GM18873 (cell line): ENCODE data around the gene CUL7.
"Not testable (repeated sequence)": the region's sequence is repeated elsewhere in the genome, so short reads cannot be mapped to it uniquely, and the experiment has no call there.

Experiments
- ATAC-seq: cut with Tn5 transposase; IDR thresholded peaks from one replicate; pipeline ENCODE4 v1.9.1; 2021; ENCODE audit warnings: mild to moderate bottlenecking, moderate library complexity, moderate number of reproducible peaks; ENCODE audit not compliant: unreplicated experiment, low FRiP score

Gene CUL7

DNA sequence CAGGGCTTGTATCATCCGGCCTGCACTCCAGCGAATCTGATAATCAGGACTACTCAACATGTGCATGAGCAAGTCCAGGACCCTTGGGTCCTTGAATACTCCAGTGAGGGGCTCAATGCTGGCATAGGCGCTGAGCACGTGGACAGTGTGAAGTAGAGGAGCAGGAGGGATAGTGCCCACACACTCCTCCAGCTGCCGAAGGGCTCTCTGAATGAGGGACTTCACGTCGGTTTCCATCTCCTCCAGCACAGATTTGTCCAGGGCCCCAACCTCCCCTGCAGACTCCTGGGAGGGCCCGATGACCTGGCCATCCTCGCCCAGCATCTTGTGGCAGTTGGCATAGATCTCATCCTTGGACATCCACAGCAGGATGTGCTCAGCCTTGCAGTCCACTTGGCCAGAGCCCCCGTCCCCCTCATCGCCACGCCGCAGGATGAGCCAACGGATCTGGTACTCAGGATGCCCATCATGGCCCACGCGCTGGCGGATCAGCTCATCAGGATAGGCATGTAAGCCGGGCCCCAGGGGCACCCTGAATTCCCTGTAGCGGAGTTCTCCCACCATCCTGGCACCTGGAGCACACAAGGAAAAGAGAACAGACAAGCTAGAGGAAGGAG, 1.3 kb downstream of the CUL7 start:
- ATAC-seq, result no peak

DNA sequence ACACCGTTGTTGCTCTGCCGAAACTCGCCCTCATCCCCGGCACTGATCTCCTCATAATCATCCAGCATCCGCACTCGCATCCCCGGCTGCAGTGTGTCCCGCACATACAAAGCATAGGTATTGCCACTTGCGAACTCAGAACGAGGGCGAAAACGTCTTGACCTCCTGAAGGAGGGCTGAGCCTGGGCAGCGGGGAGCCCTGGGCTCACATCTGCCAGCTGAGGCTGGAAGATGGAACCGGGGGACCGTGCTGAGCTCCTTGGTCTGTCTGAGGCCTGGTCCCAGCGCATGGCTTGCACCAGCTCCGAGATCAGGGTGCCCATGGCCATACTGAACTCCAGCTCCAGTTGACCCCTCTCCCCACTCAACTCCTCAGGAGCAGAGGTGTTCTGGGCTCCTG, 2.7 kb downstream of the CUL7 start:
- no peak for ATAC-seq

DNA sequence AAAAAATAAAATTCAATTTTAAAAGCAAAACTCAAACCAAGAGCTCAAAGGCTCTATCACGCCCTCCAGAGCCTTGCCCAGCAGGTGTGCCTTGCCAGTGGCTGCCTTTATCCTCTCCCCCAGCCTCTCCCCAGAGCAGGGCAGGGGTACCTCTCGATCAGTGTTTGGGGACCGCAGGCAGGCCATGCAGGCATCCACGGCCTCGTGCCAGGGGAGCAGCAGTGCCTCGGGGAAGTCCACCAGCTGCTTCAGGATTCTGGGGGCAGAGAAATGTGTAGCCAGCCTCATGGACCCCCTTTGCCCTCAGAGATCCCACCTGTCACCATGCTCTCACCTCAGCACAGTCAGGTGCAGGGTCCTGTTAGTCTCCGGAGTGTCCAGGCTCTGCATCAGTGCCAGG, 5.7 kb downstream of the CUL7 start:
- no peak for ATAC-seq

DNA sequence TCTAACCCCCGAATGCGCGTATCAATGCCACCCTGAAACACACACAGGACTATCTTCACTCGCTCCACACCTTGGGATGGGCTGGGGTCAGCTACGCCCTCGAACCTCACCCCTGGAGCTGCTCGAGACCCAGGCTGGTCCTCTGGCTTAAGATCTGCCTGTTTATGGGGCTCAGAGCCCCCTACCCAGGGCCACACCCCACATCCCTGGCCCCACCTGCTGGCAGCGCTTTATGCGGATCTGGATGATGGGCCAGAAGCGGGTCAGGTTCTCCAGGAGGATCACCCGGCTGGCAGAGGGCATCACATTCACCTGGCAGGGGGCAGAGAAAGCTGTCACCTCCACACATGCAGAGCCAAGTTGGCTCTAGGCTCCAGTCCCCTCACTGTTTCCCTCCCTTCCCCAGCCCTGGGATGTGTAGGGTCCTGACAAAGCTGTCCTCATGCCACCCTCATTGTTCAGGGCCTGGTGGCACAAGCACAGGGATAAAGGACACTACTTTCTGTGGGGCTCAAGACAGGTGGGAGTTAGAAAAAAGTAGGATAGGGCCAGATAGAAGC, 8.2 kb downstream of the CUL7 start:
- no peak for ATAC-seq

DNA sequence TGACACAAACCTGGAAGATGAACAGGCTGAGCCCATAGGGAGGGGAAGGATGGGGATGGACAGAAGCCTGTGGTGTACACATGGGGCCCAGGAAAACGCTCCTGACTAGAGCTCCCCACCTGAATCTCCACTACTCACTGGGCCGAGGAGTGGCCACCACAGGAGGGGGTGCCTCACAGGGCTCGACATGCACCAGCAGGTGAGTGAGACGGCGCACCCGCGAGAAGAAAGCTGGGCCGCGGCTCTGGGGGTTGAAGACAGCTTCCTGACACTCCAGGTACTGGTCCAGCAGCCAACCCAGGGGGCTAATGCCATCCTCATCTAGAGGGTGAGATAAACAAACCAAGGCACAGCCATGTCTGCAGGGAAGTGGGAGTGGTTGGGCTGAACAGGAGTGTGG, 10.3 kb downstream of the CUL7 start:
- no peak for ATAC-seq

DNA sequence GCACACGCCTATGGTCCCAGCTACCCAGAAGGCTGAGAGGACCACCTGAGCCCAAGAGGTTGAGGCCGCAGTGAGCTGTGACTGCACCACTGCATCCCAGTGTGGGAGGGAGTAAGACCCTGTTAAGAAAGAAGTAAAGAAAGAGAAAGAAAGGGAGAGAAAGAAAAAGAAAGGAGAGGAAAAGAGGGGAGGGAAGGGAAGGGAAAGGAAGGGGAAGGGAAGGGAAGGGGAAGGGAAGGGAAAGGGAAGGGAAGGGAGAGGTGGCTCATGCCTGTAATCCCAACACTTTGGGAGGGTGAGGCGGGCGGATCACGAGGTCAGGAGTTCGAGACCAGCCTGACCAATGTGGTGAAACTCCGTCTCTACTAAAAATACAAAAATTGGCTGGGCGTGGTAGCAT, 12.2 kb downstream of the CUL7 start:
- not testable (repeated sequence) for ATAC-seq

DNA sequence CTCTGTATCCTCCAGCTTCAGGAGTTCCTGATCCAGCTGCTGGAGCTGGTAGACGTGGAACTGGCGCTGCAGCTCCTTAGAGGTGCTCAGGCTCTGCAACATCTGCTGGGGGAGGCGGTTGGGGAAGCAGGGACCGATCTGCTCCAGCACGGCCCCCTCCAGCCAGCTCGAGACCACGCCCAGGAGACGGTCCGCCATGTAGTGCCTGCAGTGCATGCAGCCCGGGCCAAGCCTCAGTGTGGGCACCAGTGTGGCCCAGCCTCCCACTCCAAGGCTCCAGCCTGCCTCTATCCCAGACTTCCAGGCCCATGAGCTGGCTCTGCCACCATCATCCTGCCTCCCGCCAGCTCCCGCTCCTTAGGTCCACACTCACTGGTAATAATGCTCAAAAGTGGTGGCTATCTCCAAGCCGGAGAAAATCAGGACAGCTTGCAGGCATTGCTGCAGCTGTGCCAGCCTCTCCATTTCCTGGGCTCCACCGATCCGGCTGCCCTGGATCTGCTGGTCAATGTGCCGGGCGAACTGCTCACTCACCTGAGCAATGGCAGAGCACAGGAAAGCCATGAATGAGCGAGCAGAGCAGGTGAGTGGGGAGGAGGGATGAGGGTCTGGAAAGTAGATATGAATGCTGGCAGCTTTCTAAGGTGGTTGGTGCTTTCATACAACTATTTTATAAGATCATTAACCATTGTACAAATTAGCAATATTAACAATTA, 13.0 kb downstream of the CUL7 start:
- ATAC-seq, result no peak

DNA sequence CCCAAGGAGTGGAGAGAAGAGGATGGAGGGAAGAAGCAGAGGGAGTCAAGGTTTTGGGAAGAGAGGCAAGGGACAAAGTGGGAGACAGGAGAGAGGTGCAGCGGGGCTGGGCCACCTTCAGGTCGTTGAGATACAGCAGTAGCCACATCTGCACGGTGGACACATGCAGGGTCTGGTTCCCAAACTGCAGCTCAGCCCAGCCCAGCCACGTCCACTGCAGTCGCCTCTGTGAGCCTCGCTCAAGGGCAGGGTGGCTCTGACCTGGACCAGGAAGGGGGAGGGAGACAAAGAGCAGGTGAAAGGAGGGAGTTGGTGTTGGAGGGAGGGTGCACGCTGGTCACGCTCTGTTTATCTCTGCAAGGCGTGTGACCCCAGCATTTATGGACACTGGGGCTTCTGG, 14.9 kb downstream of the CUL7 start:
- no peak for ATAC-seq

DNA sequence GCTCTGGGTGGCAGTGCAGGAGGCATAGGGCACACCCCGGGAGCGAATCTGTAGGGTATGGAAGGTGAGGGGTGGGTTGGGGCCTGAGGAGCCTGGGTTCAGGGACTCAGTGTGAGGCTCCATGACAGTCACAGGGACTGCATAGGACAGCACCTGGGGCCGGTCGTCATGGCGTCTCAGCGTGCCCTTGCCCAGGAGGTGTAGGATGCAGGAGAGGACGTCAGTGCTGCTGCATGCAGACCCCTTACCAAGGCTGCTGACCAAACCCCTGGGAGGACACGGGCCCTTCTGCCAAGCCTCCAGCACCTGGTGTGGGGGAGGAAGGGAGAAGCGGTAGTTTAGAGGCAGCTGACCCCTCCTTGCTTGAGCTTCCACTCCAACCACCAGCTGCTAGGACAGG, 15.9 kb downstream of the CUL7 start:
- ATAC-seq, result no peak

DNA sequence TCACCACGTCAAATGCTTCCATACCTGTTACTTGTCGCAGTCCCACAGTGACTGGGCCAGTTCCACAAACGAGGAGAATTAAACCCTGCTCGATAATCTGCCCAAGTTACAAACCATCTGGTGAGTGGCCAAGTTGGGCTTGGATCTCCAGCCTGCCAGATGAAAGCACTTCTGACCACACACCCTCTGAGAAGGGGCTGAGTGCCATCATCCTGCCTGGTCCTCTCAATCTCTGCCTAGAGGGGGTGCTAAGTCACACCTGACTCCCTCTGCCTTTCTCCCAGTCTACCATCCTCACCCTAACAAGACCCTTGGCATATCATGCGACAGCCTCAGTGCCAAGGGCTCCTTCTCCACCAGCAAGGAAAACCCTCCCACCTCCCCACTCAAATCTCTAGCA, 16.5 kb downstream of the CUL7 start:
- no peak for ATAC-seq

DNA sequence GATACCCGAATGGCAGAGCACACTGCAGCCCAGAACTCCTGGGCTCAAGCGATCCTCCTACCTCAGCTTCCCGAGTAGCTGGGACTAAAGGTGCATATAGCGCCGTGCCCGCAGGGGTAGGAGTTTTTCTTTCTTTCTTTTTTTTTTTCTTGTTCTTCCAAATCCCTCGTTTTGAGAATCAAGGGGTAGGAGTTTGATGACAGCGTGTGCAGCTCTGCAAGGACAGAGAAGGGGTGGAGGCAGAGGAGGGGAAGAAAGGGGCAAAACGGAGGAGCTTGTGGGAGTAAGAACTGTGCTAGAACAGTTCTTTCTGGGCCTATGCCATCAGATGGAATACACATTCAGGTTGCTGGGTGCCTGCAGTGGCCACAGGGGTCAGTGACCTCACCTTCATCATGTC, 16.9 kb downstream of the CUL7 start:
- ATAC-seq, result no peak

DNA sequence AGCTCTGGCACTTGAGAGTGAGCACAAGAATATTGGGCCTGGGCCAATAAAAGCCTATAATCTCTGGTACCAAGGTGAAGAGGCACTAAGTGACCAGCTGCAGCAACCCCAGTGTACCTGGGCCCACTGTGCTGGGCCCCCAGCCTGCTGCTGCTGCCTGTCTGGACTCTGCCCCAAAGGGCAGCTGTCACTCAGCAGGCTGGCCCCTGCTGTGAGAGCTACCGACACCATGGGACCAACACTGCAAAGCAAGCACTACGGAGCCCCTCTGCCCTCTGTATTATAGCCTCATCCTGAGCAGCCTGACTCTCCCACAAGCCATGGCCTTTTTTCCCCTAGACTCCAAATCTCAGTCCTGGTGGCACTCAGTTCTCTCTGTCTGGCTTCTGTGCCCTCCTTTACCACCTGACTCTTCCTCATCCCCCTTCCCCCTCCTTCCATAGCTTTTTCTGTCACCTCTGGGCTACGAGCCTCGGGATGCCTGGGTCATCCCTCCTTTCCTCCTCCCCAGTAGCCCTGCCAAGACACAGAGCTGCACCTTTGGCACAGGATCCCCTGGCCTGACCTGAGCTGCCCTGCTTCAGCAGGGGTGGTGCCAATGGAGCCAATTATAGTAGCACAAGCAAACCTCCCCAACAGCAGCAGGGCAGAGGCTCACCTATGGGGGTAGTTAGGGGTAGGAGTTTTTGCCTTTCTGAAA, 18.0 kb downstream of the CUL7 start:
- no peak for ATAC-seq

DNA sequence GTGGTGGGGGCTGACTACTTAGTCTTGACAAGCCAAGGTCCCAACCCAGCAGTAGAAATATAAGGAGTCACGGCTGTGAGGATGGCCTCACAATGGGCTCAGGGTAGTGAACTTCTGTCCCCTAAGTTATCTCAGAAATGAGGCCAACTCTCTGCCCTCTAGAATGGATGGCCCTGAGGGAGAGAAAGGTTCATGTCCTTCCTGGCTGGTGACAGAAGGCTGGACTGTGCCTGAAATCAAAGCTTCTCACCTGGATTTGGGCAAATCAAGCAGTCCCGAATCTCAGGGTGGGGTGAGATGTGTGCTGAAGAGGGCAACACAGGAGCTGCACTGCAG, 19.5 kb downstream of the CUL7 start:
- no peak for ATAC-seq

DNA sequence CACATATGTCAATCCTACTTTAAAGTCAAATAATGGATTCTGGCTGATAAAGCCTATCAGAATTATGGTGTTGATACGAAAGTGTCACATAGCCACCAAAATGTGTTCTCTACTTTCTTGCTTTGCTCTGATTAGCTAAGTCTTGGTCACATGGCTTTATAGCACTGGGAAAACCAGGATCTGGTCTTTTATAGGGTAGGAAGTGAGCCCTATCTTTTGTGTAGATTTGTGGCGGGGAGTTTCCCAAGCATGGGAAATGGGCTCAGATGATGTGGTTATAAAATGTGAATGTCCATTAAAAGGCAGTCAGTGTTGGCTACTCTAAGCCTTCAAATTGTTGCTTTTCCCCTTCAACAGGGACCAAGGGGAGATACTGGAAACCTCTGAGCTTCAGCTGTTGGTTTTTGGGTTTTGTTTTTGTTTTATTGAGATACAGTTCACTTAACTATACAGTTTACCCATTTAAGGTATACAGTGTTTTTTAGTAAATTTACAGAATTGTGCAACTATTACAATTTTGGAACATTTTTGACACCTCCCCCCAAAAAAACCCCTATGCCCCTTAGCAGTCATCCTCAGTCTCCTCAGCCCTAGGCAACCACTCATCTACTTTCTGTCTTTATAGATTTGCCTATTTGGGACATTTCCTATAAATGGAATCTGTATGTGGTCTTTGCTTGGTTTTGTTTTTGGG, 20.0 kb downstream of the CUL7 start:
- no peak for ATAC-seq

DNA sequence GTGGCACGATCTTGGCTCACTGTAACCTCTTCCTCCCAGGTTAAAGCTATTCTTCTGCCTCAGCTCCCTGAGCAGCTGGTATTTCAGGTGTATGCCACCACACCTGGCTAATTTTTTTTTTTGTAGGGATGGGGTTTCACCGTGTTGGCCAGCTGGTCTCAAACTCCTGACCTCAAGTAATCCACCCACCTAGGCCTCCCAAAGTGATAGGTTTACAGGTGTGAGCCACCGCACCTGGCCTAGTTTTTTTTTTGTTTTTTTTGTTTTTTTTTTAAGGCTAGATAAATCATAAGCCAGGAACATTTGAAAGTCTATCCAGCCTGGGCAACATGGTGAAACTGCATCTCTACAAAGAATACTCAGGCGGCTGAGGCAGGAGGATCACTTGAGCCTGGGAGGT, 21.3 kb downstream of the CUL7 start:
- no peak for ATAC-seq

DNA sequence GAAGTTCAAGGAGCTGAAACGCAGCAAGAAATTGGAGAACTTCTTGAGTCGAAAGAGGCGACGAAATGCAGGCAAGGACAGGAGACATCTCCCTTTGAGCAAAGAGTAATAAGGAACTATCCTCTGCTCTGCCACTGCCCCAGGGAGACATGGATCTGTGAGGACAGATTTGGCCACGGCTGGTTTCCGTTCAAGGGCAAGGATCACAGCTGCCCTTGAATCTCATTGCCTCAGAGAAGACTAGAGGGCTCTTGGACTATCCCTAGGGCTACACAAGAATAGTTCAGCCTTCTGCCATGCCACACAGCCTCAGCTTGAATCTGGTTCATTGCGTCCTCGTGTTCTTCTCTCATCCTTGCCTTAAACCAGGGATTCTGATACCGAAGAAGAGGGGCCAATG, 24.5 kb downstream of the CUL7 start:
- ATAC-seq, result no peak

DNA sequence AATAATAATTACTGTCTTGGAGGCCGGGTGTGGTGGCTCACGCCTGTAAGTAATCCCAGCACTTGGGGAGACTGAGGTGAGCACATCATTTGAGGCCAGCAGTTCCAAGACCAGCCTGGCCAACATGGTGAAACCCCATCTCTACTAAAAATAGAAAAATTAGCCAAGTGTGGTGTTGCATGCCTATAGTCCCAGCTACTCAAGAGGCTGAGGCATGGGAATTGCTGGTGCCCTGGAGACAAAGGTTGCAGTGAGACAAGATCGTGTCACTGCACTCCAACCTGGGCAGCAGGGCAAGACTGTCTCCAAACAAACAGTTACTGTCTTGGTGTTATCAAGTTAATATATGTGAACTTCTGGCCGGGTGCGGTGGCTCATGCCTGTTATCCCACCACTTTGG, 27.3 kb downstream of the CUL7 start:
- no peak for ATAC-seq

DNA sequence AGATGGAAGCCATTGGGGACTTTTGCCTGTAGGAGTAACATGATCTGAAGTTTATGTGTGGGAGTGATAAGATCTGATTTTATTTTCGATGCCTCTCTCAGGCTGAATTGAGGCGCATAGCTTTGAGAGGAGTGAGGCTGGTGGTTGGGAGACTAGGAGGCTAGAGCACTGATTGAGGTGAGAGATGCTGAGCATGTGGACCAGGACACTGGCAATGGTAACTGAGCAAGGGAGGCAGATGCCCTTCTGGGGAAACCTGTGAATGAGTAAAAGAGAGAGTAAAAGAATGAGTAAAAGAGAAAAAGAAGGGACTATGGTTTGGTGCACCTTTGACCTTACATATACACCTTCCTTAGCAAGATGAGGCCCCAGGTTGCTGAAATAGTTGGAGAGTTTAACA, 29.2 kb downstream of the CUL7 start:
- ATAC-seq, result no peak

DNA sequence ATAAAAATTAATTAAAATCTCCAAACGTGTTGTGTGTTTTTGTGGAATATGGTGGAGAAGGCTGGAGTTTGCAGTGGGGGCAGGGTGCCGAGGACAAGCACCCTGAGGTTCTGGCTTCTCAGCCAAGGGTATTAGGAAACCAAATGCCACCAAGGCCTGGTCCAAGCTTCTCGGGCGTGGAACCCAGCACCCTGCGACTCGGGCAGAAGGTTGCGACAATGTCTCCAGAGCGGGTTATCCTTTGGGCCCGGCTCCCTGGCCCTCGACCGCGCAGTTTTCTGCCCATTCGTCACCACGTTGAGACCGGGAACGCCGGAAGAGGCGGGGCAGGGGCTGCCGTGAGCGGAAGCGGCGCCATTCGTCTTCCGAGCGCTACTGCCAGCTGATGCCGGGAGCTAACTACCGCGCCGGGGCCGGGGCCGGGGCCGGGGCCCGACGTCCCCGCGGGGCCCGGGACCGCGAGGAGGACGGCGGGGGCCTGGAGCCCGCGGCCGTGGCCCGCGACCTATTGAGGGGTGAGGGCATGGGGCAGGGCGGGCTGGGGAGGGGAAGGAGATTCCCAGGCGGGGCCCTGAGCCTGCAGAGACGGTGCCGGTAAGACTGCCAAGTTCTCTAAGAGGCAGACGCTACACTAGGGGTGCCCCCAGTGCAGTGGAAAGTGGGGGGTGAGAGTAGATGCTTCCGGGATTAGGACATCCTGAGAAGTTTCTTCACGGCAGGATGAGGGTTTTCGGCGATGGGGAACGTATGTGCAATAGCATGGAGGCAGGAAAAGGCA, 32.2 kb downstream of the CUL7 start, which contains the start of gene RRP36:
Gene RRP36 (plus strand): TSS at position 354 of the 778 bp plus-strand sequence. CDS start 32 bp downstream, at position 386.
- ATAC-seq, result no peak

DNA sequence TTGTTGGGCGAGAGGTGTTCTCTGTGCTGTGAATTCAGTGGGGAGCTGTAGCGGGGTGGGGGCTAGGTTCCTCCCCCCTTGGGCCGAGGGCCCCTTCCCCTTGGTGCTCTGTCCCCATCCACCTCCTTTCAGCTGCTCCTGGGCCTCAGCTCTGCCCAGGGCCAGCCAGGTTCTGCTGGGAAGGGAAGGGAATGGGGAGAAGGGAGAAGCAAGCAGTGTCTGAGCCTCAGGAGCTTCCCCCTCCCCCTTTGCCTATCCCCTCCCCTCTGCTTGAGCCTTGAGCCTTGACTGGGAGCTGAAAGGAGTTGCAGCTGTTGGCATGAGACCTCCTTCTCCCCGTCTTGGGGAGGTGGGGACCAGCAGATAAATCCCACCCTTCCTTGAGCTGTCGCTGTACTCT, 32.8 kb downstream of the CUL7 start:
- no peak for ATAC-seq
